ENCODE measurements around the gene ARHGAP23.

The ARHGAP23 gene

DNA sequence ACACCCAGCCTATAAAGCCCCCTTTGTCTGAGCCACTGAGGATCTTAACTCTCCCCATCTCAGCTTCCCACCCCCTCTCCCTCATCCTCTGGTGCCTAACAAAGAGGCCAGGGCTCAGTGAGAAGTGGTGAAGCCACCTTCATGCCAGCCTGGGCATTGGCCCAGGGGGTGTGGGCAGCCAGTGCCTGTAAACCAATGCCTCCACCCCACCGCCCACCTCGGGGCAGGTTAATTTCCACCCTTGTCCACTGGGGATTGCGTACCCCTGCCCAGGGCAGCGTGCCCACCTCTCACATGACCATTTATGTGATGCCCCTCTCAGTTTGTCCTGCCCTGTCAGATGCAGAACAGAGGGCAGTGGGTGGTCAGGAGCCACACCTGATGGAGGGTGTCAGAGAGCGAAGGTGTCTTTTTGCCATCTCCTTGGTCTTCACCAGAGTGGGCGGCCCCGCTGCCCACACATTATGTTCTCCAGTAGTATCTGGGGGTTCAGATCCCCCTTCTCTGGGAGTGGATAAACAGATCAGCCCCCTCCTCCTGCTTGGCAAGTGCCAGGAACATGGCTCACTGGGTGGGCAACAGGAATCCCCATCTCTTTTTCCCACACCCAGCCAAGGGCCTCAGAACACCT, 10.1 kb upstream of the ARHGAP23 start:
- peaks cover 4% of the 10 kb centered on the region for H3K4me1 Mint-ChIP-seq (ENCODE audit: low read depth)
- no peaks in the 10 kb centered on the region for H3K36me3 Mint-ChIP-seq (ENCODE audit: low read depth)
- peaks cover 54% of the 10 kb centered on the region for H3K27me3 Mint-ChIP-seq (ENCODE audit: low read depth)
- no peak overlapping the region for H3K27ac Mint-ChIP-seq
- no peak overlapping the region for H3K4me3 Mint-ChIP-seq
- no peaks in the 10 kb centered on the region for H3K9me3 Mint-ChIP-seq

DNA sequence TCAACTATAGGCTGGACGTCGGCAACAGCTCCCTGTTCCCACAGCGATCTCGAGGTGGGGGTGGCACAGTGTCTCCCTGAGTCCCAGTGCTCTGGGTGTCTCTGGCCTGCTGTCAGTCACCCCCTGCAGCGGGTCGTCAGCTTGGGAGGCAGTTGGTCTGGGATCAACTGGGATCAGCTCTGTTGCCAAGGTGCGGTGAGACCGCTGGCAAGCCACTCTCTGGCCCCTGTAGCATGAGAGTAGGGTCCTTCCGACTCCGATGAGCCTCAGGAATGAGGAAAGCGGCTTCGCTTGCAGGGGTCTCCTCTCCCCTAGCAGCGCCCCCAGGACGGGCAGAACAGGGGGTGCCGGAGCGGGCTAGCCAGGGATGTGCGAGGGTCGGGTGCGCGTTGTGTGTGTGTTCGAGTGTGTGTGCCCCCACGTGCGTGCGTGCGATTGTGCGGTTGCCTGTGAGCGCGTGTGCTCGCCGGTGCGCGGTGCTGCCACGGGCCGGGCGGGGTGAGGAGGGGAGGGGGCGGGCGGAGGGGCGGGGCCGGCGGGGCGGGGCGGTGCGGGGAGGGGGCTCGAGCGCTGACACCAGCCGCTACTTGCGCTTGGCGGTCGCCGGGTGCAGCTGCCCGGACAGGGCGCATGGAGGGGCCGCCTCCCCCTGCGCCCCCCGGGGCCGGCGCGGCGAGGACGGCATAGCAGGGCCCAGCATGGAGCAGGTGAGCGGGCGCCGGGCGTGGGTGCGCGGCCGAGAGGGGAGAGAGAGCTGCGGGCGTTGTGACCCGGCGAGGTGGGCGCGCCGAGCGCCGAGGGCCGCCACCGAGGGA, 9.4 kb upstream of the ARHGAP23 start:
- Mint-ChIP-seq H3K36me3 (ENCODE audit: low read depth) (no peaks in the 10 kb centered on the region), H3K9me3 (no peaks in the 10 kb centered on the region), H3K27me3 (ENCODE audit: low read depth) (peaks cover 61% of the 10 kb centered on the region), H3K27ac (no peak overlapping the region), H3K4me3 (peak overlapping the region; percentile 50), H3K4me1 (ENCODE audit: low read depth) (peaks cover 4% of the 10 kb centered on the region)

DNA sequence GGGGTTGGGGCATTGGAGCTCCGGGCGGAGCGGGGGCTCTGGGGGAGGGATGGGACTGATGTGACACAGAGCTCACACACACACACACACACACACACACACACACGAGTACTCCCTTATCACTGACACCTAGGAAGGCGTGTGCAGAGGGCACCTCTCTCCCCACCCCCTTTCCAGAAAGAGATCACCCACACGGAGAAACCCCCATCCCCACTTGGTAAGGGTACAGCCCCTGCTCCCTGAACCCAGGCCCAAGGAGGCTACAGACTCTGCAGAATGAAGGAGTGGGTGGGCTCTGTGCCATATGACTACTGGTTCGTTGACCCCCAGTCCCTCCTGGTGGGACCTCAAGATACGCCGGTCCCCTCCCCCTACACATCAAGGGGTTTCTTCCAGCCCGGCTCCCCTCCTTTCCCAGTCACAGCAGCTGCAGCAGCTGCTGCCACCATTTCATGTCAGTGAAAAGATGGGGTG, 8.7 kb upstream of the ARHGAP23 start:
- H3K27me3 Mint-ChIP-seq (ENCODE audit: low read depth) = peaks cover 67% of the 10 kb centered on the region
- H3K4me1 Mint-ChIP-seq (ENCODE audit: low read depth) = peaks cover 4% of the 10 kb centered on the region
- no peaks in the 10 kb centered on the region for H3K9me3 Mint-ChIP-seq
- no peaks in the 10 kb centered on the region for H3K36me3 Mint-ChIP-seq (ENCODE audit: low read depth)
- H3K4me3 Mint-ChIP-seq = no peak overlapping the region
- no peak overlapping the region for H3K27ac Mint-ChIP-seq

DNA sequence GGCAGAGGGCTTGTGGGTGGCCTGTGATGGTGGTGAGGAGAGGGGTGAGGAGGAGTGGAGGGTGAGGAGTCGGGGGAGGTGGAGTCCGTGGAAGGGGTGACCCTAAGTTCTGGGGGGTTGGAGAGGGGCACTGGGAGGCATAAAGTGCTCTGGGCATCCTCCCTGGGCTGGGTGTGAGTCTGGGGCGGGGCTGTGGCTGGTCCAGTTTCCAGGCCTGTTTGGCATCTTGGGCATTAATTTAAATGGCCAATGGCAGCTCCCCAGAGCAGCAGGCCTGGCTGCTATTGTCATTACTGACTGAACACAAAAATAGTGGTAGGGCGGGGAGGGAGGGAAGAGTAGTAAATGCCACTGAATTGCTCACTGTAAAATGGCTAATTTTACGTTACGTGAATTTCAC, 7.7 kb upstream of the ARHGAP23 start:
- Mint-ChIP-seq H3K27me3 (ENCODE audit: low read depth) (peaks cover 77% of the 10 kb centered on the region), H3K4me1 (ENCODE audit: low read depth) (peaks cover 2% of the 10 kb centered on the region)

DNA sequence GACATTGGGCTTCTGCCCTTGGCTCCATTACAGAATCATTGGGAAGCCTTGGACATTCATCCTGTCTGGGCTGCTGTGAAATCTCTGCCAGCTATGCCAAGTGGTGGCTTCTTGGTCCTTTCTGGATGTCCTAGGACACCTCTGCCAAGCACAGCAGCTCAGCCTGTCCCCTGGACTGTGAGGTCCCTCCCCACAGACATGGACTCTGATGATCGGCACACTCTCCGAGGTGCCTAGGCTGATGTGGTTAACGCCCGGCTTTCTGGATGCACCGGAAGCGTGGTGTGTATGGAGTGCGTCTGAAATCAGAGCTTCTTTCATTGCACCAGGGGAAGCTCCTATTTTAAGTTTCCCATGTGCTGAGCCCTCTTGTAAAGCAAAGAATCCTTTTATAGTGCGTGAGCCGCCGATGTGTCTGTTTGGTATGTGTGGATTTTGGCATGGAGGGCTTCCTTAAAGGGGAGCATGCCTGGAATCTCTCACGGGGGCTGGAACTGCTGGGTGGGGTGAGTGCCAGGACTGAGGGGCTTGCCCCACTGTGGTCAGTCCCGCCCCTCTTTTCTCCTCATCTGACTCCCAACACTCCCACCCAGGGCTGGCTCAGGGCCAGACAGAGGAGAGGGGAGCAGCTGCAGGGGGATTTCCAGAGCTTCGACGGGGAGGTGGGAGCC, 7.0 kb upstream of the ARHGAP23 start:
- Mint-ChIP-seq H3K27ac (no peak overlapping the region), H3K4me3 (no peak overlapping the region), H3K36me3 (ENCODE audit: low read depth) (no peaks in the 10 kb centered on the region), H3K4me1 (ENCODE audit: low read depth) (peaks cover 2% of the 10 kb centered on the region), H3K9me3 (no peaks in the 10 kb centered on the region), H3K27me3 (ENCODE audit: low read depth) (peaks cover 78% of the 10 kb centered on the region)

More for the DNA sequence above, 7.7 kb upstream of the ARHGAP23 start:
- Mint-ChIP-seq H3K9me3 (no peaks in the 10 kb centered on the region), H3K4me3 (no peak overlapping the region), H3K36me3 (ENCODE audit: low read depth) (no peaks in the 10 kb centered on the region), H3K27ac (no peak overlapping the region)

DNA sequence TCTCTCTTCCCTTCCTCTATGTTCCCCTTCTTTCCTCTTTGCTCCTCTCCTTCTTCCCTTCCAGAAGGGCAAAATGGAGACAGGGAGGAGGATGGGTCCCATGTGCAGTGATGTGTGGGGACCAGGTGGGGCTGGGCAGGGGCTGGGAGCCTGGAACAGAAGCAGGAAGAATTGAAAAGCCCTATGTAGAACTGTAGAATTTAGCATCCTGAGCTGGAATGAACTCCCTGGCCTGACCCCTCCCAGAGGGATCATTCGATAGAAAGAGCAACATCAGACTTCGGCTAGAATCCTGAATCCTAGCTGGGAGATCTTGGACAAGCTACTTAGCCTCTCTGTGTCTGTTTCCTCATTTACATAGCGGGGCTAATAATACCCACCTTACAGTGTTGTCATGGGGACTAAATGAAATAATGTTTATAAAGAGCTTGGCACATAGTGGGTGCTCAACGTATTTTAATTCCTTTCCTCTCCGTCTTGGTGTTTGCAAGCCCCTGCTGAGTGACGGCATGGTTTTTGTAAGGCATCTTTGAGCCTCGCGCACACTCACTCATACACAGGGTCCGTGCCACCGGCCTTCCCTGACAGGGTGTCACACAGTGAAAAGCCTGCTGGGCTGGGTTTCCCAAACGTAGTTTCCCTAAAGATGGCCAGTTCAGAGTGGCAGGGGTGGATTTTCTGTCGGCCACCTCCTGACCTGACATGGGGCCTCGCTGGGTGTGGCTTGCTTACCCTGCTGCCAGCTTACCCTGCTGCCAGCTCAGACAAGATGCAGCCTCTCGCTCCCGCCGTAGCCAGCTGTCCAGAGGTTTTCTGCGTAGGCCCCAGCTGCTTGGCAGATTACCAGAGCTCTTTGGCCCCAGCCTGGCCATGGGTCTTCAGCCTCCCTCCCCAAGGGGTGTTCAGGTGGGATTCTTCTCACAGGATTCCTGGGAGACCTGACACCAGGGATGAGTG, 6.1 kb upstream of the ARHGAP23 start:
- no peak overlapping the region for H3K27ac Mint-ChIP-seq
- peaks cover 73% of the 10 kb centered on the region for H3K27me3 Mint-ChIP-seq (ENCODE audit: low read depth)
- peaks cover 2% of the 10 kb centered on the region for H3K4me1 Mint-ChIP-seq (ENCODE audit: low read depth)
- no peaks in the 10 kb centered on the region for H3K36me3 Mint-ChIP-seq (ENCODE audit: low read depth)
- no peaks in the 10 kb centered on the region for H3K9me3 Mint-ChIP-seq
- H3K4me3 Mint-ChIP-seq = no peak overlapping the region

DNA sequence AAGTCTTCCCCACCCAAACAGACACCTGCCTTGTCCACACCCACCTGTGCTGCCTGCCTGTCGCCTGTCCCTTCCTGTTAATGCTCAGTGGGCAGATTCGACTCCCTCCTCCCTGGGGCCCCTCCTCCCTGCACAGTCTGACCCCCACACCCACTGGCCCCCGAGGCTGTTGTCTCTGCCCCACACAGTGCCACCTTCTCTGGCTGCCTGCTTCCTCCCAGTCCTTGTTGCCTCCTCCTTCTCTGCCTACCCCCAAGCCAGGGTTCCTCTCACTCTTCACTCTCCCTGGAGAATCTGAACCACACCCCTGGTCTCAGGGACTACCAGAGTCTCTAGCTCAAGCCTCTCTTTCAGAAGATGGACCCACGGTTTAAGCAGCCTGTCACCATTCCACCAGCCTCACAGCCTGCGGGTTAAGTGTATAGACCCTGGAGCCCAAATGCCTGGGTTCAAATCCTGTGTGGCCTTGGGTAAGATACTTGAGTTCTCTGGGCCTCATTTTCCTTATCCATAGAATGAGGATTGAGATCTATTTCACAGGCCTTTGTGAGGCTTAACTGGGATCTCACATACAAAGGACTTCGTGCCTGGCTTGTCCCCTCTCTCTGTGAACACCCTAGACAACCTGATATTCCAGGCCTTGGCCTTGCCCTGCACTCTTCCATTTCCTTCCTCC, 3.8 kb upstream of the ARHGAP23 start:
- Mint-ChIP-seq H3K27me3 (ENCODE audit: low read depth) (peaks cover 66% of the 10 kb centered on the region), H3K4me3 (no peak overlapping the region), H3K4me1 (ENCODE audit: low read depth) (peaks cover 5% of the 10 kb centered on the region), H3K9me3 (no peaks in the 10 kb centered on the region), H3K36me3 (ENCODE audit: low read depth) (no peaks in the 10 kb centered on the region), H3K27ac (no peak overlapping the region)

DNA sequence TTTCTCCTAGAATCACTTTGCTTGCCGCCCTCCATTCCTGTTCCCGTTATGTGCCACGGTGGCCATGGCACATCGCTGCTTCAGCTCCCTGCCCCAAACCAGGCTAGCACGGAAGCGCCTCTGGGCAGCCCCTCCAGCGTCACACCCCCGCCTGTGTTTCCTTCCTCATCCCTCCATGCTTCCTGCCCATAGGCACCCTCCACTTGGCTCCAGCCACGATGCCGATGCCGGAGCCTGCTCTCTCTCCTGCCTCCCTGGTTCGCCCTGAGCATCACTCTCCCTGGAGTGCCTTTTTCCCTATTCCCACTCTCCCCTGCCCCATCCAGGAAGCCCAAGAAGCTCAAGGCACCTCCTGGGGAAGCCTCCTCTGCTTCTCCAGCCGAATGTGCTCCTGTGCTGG, 3.2 kb upstream of the ARHGAP23 start:
- no peak overlapping the region for H3K27ac Mint-ChIP-seq
- H3K4me1 Mint-ChIP-seq (ENCODE audit: low read depth) = peaks cover 8% of the 10 kb centered on the region
- H3K27me3 Mint-ChIP-seq (ENCODE audit: low read depth) = peaks cover 66% of the 10 kb centered on the region
- no peak overlapping the region for H3K4me3 Mint-ChIP-seq
- no peaks in the 10 kb centered on the region for H3K36me3 Mint-ChIP-seq (ENCODE audit: low read depth)
- H3K9me3 Mint-ChIP-seq = no peaks in the 10 kb centered on the region

DNA sequence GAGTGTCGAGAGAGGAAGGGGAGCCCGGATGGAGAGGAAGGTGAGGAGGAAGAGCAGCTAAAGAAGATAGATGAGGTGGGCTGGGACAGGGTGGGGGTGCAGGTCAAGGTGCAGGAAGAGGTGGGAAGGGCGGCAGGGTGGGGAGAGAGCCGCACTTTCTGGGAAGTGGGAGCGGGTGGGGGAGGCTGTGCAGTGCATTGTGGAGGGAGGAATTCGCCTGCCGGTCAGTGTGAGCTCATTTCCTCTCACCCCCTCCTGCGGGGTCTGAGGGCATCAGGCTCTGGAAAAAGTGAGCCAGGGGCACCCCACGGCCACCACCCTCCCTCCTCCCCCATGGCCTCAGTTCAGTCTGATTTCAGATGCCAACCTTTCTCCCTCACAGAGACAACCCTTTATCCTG, 2.5 kb upstream of the ARHGAP23 start:
- Mint-ChIP-seq H3K9me3 (no peaks in the 10 kb centered on the region), H3K4me3 (no peak overlapping the region), H3K36me3 (ENCODE audit: low read depth) (no peaks in the 10 kb centered on the region), H3K27me3 (ENCODE audit: low read depth) (peaks cover 63% of the 10 kb centered on the region), H3K27ac (no peak overlapping the region), H3K4me1 (ENCODE audit: low read depth) (peaks cover 8% of the 10 kb centered on the region)

DNA sequence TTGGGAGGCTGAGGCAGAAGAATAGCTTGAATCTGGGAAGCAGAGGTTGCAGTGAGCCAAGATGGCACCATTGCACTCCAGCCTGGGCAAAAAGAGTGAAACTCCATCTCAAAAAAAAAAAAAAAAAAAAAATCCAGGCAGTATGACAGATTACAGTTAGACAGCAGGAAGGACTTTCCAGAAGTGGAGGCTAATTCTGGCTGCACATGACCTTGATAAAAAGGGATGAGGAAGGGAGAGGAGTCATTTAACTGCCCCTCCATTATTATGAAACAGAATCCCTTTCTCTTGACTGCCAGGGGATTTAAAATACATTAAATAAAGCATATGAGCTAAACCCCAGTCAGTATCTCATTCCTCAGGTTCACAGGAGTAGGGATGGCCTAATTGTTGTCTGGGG, 1.8 kb upstream of the ARHGAP23 start:
- H3K27me3 Mint-ChIP-seq (ENCODE audit: low read depth) = peaks cover 62% of the 10 kb centered on the region
- no peak overlapping the region for H3K4me3 Mint-ChIP-seq
- no peaks in the 10 kb centered on the region for H3K9me3 Mint-ChIP-seq
- peaks cover 8% of the 10 kb centered on the region for H3K4me1 Mint-ChIP-seq (ENCODE audit: low read depth)
- H3K27ac Mint-ChIP-seq = no peak overlapping the region
- H3K36me3 Mint-ChIP-seq (ENCODE audit: low read depth) = no peaks in the 10 kb centered on the region

DNA sequence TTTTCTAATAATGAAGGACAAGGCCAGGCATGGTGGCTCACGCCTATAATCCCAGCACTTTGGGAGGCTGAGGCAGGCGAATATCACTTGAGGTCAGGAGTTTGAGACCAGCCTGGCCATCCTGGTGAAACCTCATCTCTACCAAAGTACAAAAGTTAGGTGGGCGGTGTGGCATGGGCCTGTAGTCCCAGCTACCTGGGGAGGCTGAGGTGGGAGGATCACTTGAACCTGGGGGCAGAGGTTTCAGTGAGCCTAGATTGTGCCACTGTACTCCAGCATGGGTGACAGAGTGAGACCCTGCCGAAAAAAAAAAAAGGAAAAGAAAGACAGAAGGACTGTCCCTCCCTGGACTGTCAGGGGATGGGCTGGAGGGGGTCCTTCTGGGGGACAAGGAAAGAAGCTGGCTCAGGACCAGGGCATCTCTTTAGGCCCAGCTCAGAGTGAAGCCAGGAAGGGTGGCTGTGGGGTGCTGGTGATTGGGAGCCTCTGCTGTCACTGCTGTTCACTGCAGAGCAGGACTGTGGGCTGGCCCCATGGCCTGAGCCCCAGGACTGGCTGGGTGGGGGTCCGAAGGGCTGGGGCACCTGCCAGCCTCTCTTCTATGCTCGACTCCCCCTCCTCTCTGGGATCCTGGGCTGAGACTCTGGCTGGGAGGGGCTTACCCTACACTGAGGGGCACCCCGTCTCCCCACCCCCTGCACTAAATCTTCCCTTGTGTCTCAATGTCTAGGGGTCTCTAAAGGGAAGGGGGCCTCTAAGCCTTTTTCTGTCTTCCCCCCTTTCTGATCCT, 909 bp upstream of the ARHGAP23 start:
- H3K4me1 Mint-ChIP-seq (ENCODE audit: low read depth) = peaks cover 8% of the 10 kb centered on the region
- no peaks in the 10 kb centered on the region for H3K9me3 Mint-ChIP-seq
- no peaks in the 10 kb centered on the region for H3K36me3 Mint-ChIP-seq (ENCODE audit: low read depth)
- H3K27ac Mint-ChIP-seq = no peak overlapping the region
- H3K27me3 Mint-ChIP-seq (ENCODE audit: low read depth) = peaks cover 54% of the 10 kb centered on the region
- H3K4me3 Mint-ChIP-seq = peak overlapping the region; percentile 70

DNA sequence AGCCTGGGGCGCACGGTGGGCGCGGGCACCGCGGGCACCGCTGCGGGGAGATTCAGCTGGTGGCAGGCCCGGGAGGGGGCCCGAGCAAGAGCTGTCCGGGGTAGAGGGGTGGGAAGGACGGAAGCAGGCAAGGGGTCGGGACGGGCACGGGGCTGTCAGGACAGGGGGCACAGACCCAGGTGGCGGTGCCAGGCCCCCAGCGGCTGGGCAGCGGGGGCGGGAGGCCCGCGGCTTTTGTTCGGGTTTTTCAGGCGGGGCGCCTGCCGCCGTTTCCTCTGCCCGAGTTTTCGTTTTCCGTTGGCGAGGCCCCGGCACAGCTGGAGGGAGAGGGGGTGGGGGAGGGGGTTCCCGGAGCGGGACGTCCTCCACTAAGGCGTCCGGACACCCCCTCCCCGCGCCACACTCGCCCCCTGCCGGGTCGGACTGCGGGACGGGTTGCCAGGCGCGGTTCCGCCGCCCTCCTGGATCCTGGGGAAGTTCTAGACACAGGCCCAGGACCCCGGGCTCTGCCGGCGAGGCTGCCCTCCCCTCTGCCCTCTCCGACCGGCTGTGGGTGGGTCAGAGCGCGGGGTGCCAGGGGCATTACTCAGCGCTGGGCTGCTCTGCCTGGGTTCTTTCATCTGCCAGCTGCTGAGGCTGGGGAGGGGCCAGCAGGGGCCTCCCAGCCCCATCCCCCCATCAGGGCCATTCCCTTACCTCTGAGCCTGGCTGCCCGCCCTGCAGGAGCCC, 543 bp downstream of the ARHGAP23 start:
- peaks cover 8% of the 10 kb centered on the region for H3K4me1 Mint-ChIP-seq (ENCODE audit: low read depth)
- peaks cover 44% of the 10 kb centered on the region for H3K27me3 Mint-ChIP-seq (ENCODE audit: low read depth)
- H3K36me3 Mint-ChIP-seq (ENCODE audit: low read depth) = no peaks in the 10 kb centered on the region
- no peak overlapping the region for H3K27ac Mint-ChIP-seq
- H3K9me3 Mint-ChIP-seq = no peaks in the 10 kb centered on the region
- no peak overlapping the region for H3K4me3 Mint-ChIP-seq
